GM23338 (cell line): ENCODE results near the gene HNMT. TPM values are rescaled to one million over a fixed set of nuclear protein-coding genes. Genes with fewer than 3 reads are reported as not detected.

Source experiments
- ATAC-seq: fragments of 200-7000 bp; cut with Tn5 transposase; 3 replicates; pipeline ENCODE4 v1.9.1; 2020
- DNase-seq: peaks from one replicate; pipeline ENCODE4 v3.0.0-alpha.2; 2015; ENCODE audit warnings: low spot score
- H2AFZ ChIP-seq: fragments of 200-600 bp; sonication (generic); 2 replicates; pipeline ENCODE4 v1.8.0; 2016; ENCODE audit warnings: antibody characterized with exemption, mild to moderate bottlenecking, moderate library complexity
- H3F3A ChIP-seq: fragments of 200-600 bp; sonication (generic); replicated peaks from 2 replicates; pipeline ENCODE4 v1.8.0; 2017; ENCODE audit warnings: antibody characterized with exemption, mixed run types, low read depth
- H3K27ac ChIP-seq: fragments of 200-600 bp; sonication (generic); 2 replicates; pipeline ENCODE4 v1.6.1; 2016; ENCODE audit warnings: low read depth
- H3K27me3 ChIP-seq: fragments of 200-600 bp; sonication (generic); 2 replicates; pipeline ENCODE4 v1.8.0; 2016; ENCODE audit warnings: mild to moderate bottlenecking, mixed run types, moderate library complexity; ENCODE audit not compliant: insufficient read depth
- H3K36me3 ChIP-seq: fragments of 200-600 bp; sonication (generic); 2 replicates; pipeline ENCODE4 v1.8.0; 2016; ENCODE audit warnings: mild to moderate bottlenecking; ENCODE audit not compliant: insufficient read depth
- H3K4me1 ChIP-seq: fragments of 200-600 bp; sonication (generic); 2 replicates; pipeline ENCODE4 v1.8.0; 2016; ENCODE audit warnings: mild to moderate bottlenecking, moderate library complexity; ENCODE audit not compliant: insufficient read depth
- H3K4me2 ChIP-seq: fragments of 200-600 bp; sonication (generic); 2 replicates; pipeline ENCODE4 v1.7.1; 2017; ENCODE audit warnings: mixed run types
- H3K4me3 ChIP-seq: fragments of 200-600 bp; sonication (generic); 2 replicates; pipeline ENCODE4 v1.6.1; 2016; ENCODE audit warnings: mixed run types
- H3K79me2 ChIP-seq: fragments of 200-600 bp; sonication (generic); replicated peaks from 2 replicates; pipeline ENCODE4 v1.8.0; 2017; ENCODE audit warnings: mild to moderate bottlenecking; ENCODE audit not compliant: insufficient read depth
- H3K9me2 ChIP-seq: fragments of 200-600 bp; sonication (generic); 2 replicates; pipeline ENCODE4 v1.8.0; 2017; ENCODE audit not compliant: insufficient read depth
- H4K20me1 ChIP-seq: fragments of 200-600 bp; sonication (generic); replicated peaks from 2 replicates; pipeline ENCODE4 v1.8.0; 2017; ENCODE audit warnings: mild to moderate bottlenecking; ENCODE audit not compliant: insufficient read depth
- H3K27ac Mint-ChIP-seq: 2 replicates; pipeline ENCODE4 v1.8.0; 2020; ENCODE audit warnings: inconsistent platforms, mild to moderate bottlenecking, moderate library complexity, mixed read lengths
- H3K27me3 Mint-ChIP-seq: 3 replicates; pipeline ENCODE4 v1.8.0; 2022; ENCODE audit warnings: low read depth, mild to moderate bottlenecking, moderate library complexity, mixed read lengths, inconsistent platforms; ENCODE audit not compliant: insufficient read depth, poor library complexity
- H3K36me3 Mint-ChIP-seq: 3 replicates; pipeline ENCODE4 v1.8.0; 2021; ENCODE audit warnings: low read depth, mild to moderate bottlenecking, inconsistent platforms, moderate library complexity, mixed read lengths
- H3K4me1 Mint-ChIP-seq: 3 replicates; pipeline ENCODE4 v1.8.0; 2020; ENCODE audit warnings: mild to moderate bottlenecking, inconsistent platforms, mixed read lengths
- H3K4me3 Mint-ChIP-seq: 3 replicates; pipeline ENCODE4 v1.8.0; 2021; ENCODE audit warnings: moderate library complexity, mild to moderate bottlenecking, inconsistent platforms, mixed read lengths
- H3K9me3 Mint-ChIP-seq: 3 replicates; pipeline ENCODE4 v1.8.0; 2020; ENCODE audit warnings: moderate library complexity, mild to moderate bottlenecking, inconsistent platforms, mixed read lengths
- CREB1 ChIP-seq: fragments of 250-450 bp; sonication (Bioruptor Pico); IDR thresholded peaks from 2 replicates; pipeline ENCODE4 v1.5.0; 2020; ENCODE audit warnings: low read depth, mild to moderate bottlenecking, moderate library complexity
- JUNB ChIP-seq: IDR thresholded peaks from one replicate; pipeline ENCODE4 v1.6.1; 2016; ENCODE audit warnings: antibody characterized with exemption; ENCODE audit not compliant: unreplicated experiment
- polyA plus RNA-seq: library from polyadenylated mRNA; unstranded; fragments of >200 nt; fragmentation: Nextera tagmentation; extraction: Ambion mirVana; gene quantifications from 2 replicates; pipeline ENCODE4 v1.2.1, GENCODE V29; 2016
- total RNA-seq: library from RNA; depleted of rRNA; stranded (reverse); fragments of >200 nt; shearing (Covaris generic); gene quantifications from 2 replicates; pipeline ENCODE4 v1.2.3, GENCODE V29; 2014
- TF ChIP-seq, protein P1 (sequence below): IDR thresholded peaks from one replicate; pipeline ENCODE4 v1.6.1; 2018; ENCODE audit warnings: antibody characterized with exemption; ENCODE audit not compliant: unreplicated experiment
- TF ChIP-seq, protein P2 (sequence below): fragments of 250-450 bp; sonication (Bioruptor Pico); IDR thresholded peaks from 2 replicates; pipeline ENCODE4 v1.5.0; 2020; ENCODE audit warnings: mild to moderate bottlenecking, moderate library complexity

The HNMT gene
- total and polyA plus RNA-seq, 2 experiments from 2014 or later, result 3.3 to 3.4 TPM

DNA sequence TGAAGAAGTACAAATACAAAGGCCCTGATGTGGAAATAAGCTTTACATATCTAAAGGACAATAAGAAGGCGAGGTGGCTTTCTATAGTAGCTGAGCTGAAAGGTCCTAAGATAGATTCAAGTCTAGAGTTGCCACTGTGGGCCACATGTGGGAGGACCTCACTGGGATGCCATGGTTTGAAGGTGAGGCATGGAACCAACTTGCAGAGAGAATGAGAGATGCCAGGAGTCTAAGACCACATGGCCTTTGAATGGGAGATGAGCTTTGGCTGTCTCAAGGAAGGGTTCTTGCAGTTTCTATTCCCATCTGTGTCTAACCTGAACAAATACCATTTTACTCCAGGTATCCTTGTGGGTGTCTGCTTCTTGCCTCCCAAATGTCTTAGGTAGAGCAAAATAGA, 53.6 kb downstream of the HNMT start:
- Histone ChIP-seq H4K20me1 (no peaks in the 10 kb centered on the region), H3K4me1 (no peaks in the 10 kb centered on the region), H3K36me3 (no peaks in the 10 kb centered on the region), H3K27ac (no peak overlapping the region), H3K4me2 (no peak overlapping the region), H3K9me2 (peaks cover 3% of the 10 kb centered on the region; the same call in 1 of the 2 replicates), H3K27me3 (no peaks in the 10 kb centered on the region), H3K79me2 (no peaks in the 10 kb centered on the region), H3F3A (no peaks in the 10 kb centered on the region), H2AFZ (no peak overlapping the region), H3K4me3 (no peak overlapping the region)
- H3K9me3 Mint-ChIP-seq, result no peaks in the 10 kb centered on the region; the same call in 2 of the 3 replicates
- H3K4me1 Mint-ChIP-seq, result no peaks in the 10 kb centered on the region
- no peak overlapping the region for H3K27ac Mint-ChIP-seq
- H3K36me3 Mint-ChIP-seq, result no peaks in the 10 kb centered on the region
- H3K27me3 Mint-ChIP-seq, result no peaks in the 10 kb centered on the region
- ATAC-seq (no peak), DNase-seq (no peak)
- no peak overlapping the region for H3K4me3 Mint-ChIP-seq
- TF ChIP-seq, protein P1, sequence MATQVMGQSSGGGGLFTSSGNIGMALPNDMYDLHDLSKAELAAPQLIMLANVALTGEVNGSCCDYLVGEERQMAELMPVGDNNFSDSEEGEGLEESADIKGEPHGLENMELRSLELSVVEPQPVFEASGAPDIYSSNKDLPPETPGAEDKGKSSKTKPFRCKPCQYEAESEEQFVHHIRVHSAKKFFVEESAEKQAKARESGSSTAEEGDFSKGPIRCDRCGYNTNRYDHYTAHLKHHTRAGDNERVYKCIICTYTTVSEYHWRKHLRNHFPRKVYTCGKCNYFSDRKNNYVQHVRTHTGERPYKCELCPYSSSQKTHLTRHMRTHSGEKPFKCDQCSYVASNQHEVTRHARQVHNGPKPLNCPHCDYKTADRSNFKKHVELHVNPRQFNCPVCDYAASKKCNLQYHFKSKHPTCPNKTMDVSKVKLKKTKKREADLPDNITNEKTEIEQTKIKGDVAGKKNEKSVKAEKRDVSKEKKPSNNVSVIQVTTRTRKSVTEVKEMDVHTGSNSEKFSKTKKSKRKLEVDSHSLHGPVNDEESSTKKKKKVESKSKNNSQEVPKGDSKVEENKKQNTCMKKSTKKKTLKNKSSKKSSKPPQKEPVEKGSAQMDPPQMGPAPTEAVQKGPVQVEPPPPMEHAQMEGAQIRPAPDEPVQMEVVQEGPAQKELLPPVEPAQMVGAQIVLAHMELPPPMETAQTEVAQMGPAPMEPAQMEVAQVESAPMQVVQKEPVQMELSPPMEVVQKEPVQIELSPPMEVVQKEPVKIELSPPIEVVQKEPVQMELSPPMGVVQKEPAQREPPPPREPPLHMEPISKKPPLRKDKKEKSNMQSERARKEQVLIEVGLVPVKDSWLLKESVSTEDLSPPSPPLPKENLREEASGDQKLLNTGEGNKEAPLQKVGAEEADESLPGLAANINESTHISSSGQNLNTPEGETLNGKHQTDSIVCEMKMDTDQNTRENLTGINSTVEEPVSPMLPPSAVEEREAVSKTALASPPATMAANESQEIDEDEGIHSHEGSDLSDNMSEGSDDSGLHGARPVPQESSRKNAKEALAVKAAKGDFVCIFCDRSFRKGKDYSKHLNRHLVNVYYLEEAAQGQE, result no peak
- TF ChIP-seq JUNB, result no peak
- TF ChIP-seq, protein P2, sequence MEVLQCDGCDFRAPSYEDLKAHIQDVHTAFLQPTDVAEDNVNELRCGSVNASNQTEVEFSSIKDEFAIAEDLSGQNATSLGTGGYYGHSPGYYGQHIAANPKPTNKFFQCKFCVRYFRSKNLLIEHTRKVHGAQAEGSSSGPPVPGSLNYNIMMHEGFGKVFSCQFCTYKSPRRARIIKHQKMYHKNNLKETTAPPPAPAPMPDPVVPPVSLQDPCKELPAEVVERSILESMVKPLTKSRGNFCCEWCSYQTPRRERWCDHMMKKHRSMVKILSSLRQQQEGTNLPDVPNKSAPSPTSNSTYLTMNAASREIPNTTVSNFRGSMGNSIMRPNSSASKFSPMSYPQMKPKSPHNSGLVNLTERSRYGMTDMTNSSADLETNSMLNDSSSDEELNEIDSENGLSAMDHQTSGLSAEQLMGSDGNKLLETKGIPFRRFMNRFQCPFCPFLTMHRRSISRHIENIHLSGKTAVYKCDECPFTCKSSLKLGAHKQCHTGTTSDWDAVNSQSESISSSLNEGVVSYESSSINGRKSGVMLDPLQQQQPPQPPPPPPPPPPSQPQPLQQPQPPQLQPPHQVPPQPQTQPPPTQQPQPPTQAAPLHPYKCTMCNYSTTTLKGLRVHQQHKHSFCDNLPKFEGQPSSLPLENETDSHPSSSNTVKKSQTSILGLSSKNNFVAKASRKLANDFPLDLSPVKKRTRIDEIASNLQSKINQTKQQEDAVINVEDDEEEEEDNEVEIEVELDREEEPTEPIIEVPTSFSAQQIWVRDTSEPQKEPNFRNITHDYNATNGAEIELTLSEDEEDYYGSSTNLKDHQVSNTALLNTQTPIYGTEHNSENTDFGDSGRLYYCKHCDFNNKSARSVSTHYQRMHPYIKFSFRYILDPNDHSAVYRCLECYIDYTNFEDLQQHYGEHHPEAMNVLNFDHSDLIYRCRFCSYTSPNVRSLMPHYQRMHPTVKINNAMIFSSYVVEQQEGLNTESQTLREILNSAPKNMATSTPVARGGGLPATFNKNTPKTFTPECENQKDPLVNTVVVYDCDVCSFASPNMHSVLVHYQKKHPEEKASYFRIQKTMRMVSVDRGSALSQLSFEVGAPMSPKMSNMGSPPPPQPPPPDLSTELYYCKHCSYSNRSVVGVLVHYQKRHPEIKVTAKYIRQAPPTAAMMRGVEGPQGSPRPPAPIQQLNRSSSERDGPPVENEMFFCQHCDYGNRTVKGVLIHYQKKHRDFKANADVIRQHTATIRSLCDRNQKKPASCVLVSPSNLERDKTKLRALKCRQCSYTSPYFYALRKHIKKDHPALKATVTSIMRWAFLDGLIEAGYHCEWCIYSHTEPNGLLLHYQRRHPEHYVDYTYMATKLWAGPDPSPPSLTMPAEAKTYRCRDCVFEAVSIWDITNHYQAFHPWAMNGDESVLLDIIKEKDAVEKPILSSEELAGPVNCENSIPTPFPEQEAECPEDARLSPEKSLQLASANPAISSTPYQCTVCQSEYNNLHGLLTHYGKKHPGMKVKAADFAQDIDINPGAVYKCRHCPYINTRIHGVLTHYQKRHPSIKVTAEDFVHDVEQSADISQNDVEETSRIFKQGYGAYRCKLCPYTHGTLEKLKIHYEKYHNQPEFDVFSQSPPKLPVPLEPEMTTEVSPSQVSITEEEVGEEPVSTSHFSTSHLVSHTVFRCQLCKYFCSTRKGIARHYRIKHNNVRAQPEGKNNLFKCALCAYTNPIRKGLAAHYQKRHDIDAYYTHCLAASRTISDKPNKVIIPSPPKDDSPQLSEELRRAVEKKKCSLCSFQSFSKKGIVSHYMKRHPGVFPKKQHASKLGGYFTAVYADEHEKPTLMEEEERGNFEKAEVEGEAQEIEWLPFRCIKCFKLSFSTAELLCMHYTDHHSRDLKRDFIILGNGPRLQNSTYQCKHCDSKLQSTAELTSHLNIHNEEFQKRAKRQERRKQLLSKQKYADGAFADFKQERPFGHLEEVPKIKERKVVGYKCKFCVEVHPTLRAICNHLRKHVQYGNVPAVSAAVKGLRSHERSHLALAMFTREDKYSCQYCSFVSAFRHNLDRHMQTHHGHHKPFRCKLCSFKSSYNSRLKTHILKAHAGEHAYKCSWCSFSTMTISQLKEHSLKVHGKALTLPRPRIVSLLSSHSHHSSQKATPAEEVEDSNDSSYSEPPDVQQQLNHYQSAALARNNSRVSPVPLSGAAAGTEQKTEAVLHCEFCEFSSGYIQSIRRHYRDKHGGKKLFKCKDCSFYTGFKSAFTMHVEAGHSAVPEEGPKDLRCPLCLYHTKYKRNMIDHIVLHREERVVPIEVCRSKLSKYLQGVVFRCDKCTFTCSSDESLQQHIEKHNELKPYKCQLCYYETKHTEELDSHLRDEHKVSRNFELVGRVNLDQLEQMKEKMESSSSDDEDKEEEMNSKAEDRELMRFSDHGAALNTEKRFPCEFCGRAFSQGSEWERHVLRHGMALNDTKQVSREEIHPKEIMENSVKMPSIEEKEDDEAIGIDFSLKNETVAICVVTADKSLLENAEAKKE (CRISPR knock-in tag), result no peak
- no peak for TF ChIP-seq CREB1
